Measurements from ENCODE around the gene DIS3L2.

The DIS3L2 gene

DNA sequence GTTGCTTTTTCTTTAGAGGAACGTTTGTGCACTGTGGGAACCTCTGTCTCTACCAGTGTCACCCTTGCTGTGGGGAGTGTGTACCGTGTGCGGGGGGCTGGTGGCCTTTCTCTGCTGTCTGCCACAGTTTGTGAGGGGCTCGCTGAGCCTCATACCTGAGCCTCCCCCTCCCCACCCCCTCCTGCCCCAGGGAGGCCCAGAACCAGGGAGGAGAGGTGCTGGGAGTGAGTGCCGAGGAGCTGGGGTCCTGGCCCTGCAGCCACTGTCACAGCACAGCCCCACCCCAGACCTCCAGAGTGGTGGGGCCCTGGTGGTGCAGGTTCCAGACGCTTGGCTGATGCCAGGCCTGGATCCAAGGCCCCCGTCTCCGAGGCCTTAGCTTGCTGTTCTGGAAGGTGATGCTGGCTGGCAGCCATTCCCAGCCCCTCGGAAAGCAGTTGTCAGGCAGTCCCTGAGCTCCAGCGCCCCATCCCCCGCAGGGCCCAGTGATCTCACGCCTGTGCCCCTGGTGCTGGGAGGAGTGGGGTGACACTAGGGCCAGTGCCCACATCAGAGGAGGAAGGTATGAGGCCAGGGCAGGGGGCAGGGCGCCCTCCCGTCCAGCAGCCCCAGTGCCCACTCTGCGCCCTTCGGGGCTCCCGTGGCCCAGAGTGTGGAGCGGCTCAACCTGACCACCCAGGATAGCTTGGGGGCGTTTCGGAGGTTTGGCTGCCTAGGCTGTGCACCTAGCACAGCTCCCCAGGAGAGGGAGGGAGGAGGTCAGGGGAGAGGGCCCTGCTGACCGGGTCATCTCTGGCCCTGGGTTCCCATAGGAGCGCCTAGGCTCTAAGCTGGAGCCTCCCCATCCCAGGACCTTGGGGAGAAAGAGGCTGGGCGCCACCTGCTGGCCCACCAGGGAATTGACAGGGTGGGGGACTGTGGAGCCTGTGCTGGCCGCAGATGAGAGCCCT is 364.1 kb downstream of the DIS3L2 start:
- TF ChIP-seq SIN3A (IDR thresholded peaks at IDR 0.05; ENCODE audit: borderline replicate concordance, insufficient read depth, low read length) (no peak), TAF1 (IDR thresholded peaks at IDR 0.05; ENCODE audit: borderline replicate concordance, insufficient read depth, low read length) (no peak), FOXP2 (optimal IDR thresholded peaks at IDR 0.05; ENCODE audit: borderline replicate concordance, extremely low read depth, extremely low read length, insufficient read depth) (no peak), POLR2AphosphoS5 (IDR thresholded peaks at IDR 0.05; ENCODE audit: low read depth, low read length) (no peak)
- TF ChIP-seq, protein P1, sequence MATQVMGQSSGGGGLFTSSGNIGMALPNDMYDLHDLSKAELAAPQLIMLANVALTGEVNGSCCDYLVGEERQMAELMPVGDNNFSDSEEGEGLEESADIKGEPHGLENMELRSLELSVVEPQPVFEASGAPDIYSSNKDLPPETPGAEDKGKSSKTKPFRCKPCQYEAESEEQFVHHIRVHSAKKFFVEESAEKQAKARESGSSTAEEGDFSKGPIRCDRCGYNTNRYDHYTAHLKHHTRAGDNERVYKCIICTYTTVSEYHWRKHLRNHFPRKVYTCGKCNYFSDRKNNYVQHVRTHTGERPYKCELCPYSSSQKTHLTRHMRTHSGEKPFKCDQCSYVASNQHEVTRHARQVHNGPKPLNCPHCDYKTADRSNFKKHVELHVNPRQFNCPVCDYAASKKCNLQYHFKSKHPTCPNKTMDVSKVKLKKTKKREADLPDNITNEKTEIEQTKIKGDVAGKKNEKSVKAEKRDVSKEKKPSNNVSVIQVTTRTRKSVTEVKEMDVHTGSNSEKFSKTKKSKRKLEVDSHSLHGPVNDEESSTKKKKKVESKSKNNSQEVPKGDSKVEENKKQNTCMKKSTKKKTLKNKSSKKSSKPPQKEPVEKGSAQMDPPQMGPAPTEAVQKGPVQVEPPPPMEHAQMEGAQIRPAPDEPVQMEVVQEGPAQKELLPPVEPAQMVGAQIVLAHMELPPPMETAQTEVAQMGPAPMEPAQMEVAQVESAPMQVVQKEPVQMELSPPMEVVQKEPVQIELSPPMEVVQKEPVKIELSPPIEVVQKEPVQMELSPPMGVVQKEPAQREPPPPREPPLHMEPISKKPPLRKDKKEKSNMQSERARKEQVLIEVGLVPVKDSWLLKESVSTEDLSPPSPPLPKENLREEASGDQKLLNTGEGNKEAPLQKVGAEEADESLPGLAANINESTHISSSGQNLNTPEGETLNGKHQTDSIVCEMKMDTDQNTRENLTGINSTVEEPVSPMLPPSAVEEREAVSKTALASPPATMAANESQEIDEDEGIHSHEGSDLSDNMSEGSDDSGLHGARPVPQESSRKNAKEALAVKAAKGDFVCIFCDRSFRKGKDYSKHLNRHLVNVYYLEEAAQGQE (IDR thresholded peaks at IDR 0.05; ENCODE audit: insufficient read depth in 1 of 2, low read depth in 2 of 2, low read length in 2 of 2) = no peak

DNA sequence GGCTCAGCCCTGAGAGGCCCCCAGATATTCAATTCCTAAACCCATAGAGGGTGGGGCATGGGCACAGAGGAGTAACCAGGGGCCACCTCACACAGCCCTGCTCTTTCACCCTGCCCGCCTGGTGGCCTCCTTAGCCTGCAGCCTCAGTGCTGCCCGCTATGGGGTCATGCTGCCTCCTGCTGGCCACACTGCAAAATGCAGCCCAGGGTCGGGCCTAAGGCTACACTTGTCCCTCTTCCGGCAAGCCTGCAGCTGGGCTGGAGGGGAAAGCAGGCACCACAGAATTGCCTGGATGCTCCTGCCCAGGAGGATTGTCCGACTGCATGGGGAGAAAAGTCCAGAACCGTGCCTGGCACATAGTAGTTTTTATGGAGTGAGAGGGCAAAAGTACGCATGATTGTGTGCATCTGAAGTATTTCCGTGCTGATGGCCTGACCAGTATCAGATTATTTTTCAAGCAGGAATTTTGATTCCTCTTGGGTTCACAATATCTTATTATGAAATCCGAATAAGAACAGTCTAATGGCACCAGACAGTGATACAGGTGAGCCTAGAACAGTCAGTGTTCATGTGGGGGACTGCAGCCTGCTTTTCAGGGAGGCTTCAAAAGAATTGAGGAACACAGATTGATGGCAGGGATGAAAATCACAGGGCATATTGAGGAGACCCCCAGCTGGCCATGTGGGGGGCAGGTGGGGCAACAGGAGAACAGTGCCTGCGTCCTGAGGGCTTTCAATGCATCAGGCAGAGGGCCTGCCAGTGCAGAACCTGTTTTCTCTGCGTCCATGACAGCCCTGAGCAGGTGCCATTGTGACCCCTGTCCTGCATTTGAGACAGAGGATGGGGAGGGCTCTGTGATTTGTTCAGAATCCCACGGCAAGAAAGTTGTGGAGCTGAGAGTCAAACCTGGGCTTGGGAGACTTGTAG is 365.9 kb downstream of the DIS3L2 start:
- no peak for TF ChIP-seq SIN3A (IDR thresholded peaks at IDR 0.05; ENCODE audit: borderline replicate concordance, insufficient read depth, low read length)
- peak; percentile 45 for TF ChIP-seq FOXP2 (optimal IDR thresholded peaks at IDR 0.05; ENCODE audit: borderline replicate concordance, extremely low read depth, extremely low read length, insufficient read depth)

DNA sequence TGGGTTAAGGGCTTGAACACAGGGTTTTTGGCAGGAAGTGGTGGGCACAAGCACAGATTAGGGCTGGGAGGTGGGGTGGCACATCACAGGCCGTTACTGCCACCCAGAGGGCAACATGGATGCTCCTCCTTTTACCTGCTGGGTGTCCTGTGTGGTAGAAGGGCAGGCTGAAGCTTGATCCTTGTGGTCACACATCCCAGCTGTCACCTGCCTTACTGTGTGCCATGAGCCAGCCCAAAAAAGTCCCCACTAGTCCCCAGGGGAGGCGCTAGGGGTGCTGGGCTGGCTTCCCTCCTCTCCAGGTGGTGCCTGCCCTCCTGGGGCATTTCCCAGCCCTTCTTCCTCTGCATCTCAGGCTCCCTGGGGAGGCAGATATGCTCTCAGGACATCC is 366.5 kb downstream of the DIS3L2 start:
- TF ChIP-seq TAF1 (IDR thresholded peaks at IDR 0.05; ENCODE audit: borderline replicate concordance, insufficient read depth, low read length) = no peak
- no peak for TF ChIP-seq FOXP2 (optimal IDR thresholded peaks at IDR 0.05; ENCODE audit: borderline replicate concordance, extremely low read depth, extremely low read length, insufficient read depth)
- no peak for TF ChIP-seq POLR2AphosphoS5 (IDR thresholded peaks at IDR 0.05; ENCODE audit: low read depth, low read length)
- TF ChIP-seq SIN3A (IDR thresholded peaks at IDR 0.05; ENCODE audit: borderline replicate concordance, insufficient read depth, low read length) = no peak
- TF ChIP-seq, protein P1 (IDR thresholded peaks at IDR 0.05; ENCODE audit: insufficient read depth in 1 of 2, low read depth in 2 of 2, low read length in 2 of 2) = no peak

DNA sequence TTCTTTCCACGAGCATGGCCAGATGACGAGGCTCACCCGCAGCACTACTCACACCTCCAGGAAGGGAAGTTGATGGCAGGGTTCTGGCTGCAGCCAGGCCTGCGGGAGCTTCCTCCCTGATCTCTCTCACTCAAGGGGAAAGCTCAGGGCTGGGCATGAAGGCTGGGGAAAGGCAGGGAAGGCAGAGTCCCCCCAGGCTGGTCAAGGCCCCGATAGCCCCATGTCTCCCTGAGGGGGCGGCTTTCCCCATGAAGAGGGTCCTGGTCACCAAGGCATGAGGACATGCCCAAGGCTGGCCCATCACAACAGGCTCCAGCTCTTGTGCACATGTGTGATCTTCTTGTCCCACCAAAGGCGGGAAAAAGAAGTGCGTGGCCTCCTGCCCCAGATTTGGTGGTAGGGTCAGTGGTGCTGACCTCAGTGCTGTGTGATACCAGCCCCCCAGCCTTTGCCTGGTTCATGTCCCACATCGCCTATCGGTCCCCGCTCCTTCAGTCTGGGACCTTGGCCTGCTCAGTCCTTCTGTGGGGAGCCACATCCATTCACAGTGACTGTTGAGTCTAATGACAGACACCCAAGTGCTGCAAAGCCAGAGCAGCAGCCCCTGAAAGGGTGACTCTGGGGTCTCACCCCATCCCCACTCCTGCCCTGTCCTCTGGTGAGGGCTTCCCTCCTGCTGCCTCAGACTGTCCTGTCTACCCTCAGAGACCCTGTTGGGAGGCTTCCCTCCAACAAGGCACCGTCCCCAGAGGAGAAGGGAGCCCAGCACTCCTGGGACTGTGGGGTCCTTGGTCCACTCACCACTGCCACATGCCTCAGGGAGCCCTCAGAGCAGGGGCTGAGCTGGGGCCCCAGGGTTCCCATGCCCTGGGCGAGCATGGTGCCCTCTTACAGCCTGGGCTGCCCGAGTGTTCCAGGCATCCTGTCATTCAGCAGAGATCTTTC is 367.3 kb downstream of the DIS3L2 start:
- TF ChIP-seq FOXP2 (optimal IDR thresholded peaks at IDR 0.05; ENCODE audit: borderline replicate concordance, extremely low read depth, extremely low read length, insufficient read depth) (no peak), POLR2AphosphoS5 (IDR thresholded peaks at IDR 0.05; ENCODE audit: low read depth, low read length) (no peak), SIN3A (IDR thresholded peaks at IDR 0.05; ENCODE audit: borderline replicate concordance, insufficient read depth, low read length) (no peak), TAF1 (IDR thresholded peaks at IDR 0.05; ENCODE audit: borderline replicate concordance, insufficient read depth, low read length) (no peak)
- TF ChIP-seq, protein P1 (IDR thresholded peaks at IDR 0.05; ENCODE audit: insufficient read depth in 1 of 2, low read depth in 2 of 2, low read length in 2 of 2) = no peak

Measured in PFSK-1 (cell line).